ENCODE results near the gene AKAP6. TPM values are rescaled to one million over a fixed set of nuclear protein-coding genes. Genes with fewer than 3 reads are reported as not detected.

AKAP6 gene
- total RNA-seq, 2 experiments from 2014 or later = 0.13 to 0.72 TPM

DNA sequence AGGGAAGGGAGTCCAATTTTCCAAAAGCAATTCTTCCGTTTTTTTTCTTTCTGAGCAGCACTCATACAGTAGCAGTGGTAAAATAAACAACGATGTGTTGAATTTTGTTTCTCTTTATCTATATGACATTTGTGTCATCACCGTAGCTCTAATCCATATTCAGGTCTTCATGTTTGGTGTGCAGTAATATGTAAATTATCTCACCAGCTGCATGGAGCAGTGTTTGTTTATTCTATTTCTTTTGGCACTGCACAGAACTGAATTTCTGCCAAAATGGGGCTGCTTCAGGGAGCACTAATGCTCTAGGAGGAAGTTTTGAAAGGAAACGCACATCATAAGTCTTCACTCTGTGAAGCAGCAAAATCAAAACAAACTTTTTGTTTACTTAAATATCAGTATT lies 479.5 kb downstream of the AKAP6 start:
- no peak overlapping the region for H2AFZ ChIP-seq (ENCODE audit: low read length)
- no peak overlapping the region for H3K4me3 ChIP-seq (ENCODE audit: low read depth, low read length, poor library complexity, severe bottlenecking)
- no peak overlapping the region for H3K4me2 ChIP-seq (ENCODE audit: low read length)
- no peaks in the 10 kb centered on the region for H3K36me3 ChIP-seq (ENCODE audit: insufficient read depth, low read length)
- peaks cover 6% of the 10 kb centered on the region; the same call in 1 of the 2 replicates for H3K9me3 ChIP-seq (ENCODE audit: low read length)
- no peaks in the 10 kb centered on the region for H3K4me1 ChIP-seq (ENCODE audit: insufficient read depth, low read length, poor library complexity, severe bottlenecking)
- no peaks in the 10 kb centered on the region for H3K9me2 ChIP-seq (ENCODE audit: insufficient read depth, low read length)
- ChIA-PET POLR2A (no interaction called here), CTCF (ENCODE audit: unreplicated experiment) (no interaction called here)
- intact Hi-C loops (cut with micrococcal nuclease; ENCODE audit: unreplicated experiment) = no loop called here
- no peak for TF ChIP-seq EZH2phosphoT487 (IDR thresholded peaks at IDR 0.05; ENCODE audit: borderline replicate concordance, low read depth, low read length)
- TF ChIP-seq, protein P1, sequence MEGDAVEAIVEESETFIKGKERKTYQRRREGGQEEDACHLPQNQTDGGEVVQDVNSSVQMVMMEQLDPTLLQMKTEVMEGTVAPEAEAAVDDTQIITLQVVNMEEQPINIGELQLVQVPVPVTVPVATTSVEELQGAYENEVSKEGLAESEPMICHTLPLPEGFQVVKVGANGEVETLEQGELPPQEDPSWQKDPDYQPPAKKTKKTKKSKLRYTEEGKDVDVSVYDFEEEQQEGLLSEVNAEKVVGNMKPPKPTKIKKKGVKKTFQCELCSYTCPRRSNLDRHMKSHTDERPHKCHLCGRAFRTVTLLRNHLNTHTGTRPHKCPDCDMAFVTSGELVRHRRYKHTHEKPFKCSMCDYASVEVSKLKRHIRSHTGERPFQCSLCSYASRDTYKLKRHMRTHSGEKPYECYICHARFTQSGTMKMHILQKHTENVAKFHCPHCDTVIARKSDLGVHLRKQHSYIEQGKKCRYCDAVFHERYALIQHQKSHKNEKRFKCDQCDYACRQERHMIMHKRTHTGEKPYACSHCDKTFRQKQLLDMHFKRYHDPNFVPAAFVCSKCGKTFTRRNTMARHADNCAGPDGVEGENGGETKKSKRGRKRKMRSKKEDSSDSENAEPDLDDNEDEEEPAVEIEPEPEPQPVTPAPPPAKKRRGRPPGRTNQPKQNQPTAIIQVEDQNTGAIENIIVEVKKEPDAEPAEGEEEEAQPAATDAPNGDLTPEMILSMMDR (conservative IDR thresholded peaks at IDR 0.05; ENCODE audit: low read length) = no peak
- H3K27ac ChIP-seq (ENCODE audit: low read depth, low read length, poor library complexity, severe bottlenecking) = no peak overlapping the region
- H3K79me2 ChIP-seq (ENCODE audit: insufficient read depth, low read depth, low read length) = no peaks in the 10 kb centered on the region
- H4K20me1 ChIP-seq (ENCODE audit: insufficient read depth, low read length) = no peaks in the 10 kb centered on the region
- no TSS peak for BruUV-seq (replicated peaks)
- no peak for DNase-seq (ENCODE audit: low spot score)

DNA sequence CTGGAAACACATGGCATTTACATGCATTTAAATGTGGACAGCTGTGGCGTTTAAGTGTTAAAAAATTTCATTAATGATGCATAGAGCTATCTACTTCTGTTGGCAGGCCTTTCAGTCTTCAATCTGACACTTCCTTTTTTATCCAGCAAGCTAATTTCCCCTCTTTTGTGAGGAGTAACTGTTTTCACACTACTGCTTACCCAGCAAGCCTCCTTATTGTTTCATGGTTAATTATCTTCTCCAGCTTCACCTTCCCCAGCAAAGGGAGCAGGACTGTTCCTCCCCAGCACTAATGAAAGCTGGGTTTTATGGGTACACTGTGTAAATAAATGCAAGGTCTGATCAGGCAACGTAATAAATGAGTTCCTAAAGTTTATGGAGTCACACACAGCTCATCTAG lies 480.2 kb downstream of the AKAP6 start:
- Histone ChIP-seq H3K9me2 (ENCODE audit: insufficient read depth, low read length) (no peaks in the 10 kb centered on the region), H4K20me1 (ENCODE audit: insufficient read depth, low read length) (no peaks in the 10 kb centered on the region), H3K4me1 (ENCODE audit: insufficient read depth, low read length, poor library complexity, severe bottlenecking) (no peaks in the 10 kb centered on the region), H3K79me2 (ENCODE audit: insufficient read depth, low read depth, low read length) (no peaks in the 10 kb centered on the region), H2AFZ (ENCODE audit: low read length) (no peak overlapping the region), H3K4me2 (ENCODE audit: low read length) (no peak overlapping the region), H3K27ac (ENCODE audit: low read depth, low read length, poor library complexity, severe bottlenecking) (no peak overlapping the region), H3K9me3 (ENCODE audit: low read length) (peaks cover under 1% of the 10 kb centered on the region; the same call in 1 of the 2 replicates), H3K36me3 (ENCODE audit: insufficient read depth, low read length) (no peaks in the 10 kb centered on the region), H3K4me3 (ENCODE audit: low read depth, low read length, poor library complexity, severe bottlenecking) (no peak overlapping the region)
- TF ChIP-seq, protein P1 (conservative IDR thresholded peaks at IDR 0.05; ENCODE audit: low read length) = no peak
- TF ChIP-seq EZH2phosphoT487 (IDR thresholded peaks at IDR 0.05; ENCODE audit: borderline replicate concordance, low read depth, low read length) = no peak
- no peak for DNase-seq (ENCODE audit: low spot score)
- POLR2A ChIA-PET = interaction anchor here (0.6 kb wide), 1 partner anchor 242 kb away, joined by 3 read pairs; no protein-coding TSS in a partner anchor
- intact Hi-C loops (cut with micrococcal nuclease; ENCODE audit: unreplicated experiment) = no loop called here
- CTCF ChIA-PET (ENCODE audit: unreplicated experiment) = no interaction called here
- no TSS peak for BruUV-seq (replicated peaks)

DNA sequence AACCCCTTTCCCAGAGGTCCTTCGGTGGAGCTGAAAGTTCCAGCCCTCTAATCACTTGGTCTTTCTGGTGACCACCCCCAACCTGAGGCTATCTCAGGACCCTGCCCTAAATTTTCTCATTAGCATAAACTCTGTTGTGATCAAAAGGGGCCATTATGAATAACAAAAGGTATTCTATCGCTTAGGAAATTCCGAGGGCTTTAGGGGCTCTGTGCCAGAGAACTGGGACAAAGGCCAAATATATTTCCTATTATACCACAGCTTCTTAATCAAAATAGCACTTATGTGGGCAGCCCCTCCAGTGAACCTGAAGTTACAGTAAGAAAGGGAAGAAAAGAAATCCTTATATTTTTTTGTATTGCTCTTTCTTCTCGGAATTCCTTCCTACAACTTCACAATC lies 484.3 kb downstream of the AKAP6 start:
- Histone ChIP-seq H3K4me1 (ENCODE audit: insufficient read depth, low read length, poor library complexity, severe bottlenecking) (no peaks in the 10 kb centered on the region), H4K20me1 (ENCODE audit: insufficient read depth, low read length) (no peaks in the 10 kb centered on the region), H3K9me3 (ENCODE audit: low read length) (no peaks in the 10 kb centered on the region), H3K79me2 (ENCODE audit: insufficient read depth, low read depth, low read length) (no peaks in the 10 kb centered on the region), H3K9me2 (ENCODE audit: insufficient read depth, low read length) (no peaks in the 10 kb centered on the region), H3K27ac (ENCODE audit: low read depth, low read length, poor library complexity, severe bottlenecking) (no peak overlapping the region), H3K4me3 (ENCODE audit: low read depth, low read length, poor library complexity, severe bottlenecking) (no peak overlapping the region), H3K4me2 (ENCODE audit: low read length) (no peak overlapping the region), H3K36me3 (ENCODE audit: insufficient read depth, low read length) (no peaks in the 10 kb centered on the region), H2AFZ (ENCODE audit: low read length) (no peak overlapping the region)
- POLR2A ChIA-PET = no interaction called here
- no peak for TF ChIP-seq EZH2phosphoT487 (IDR thresholded peaks at IDR 0.05; ENCODE audit: borderline replicate concordance, low read depth, low read length)
- TF ChIP-seq, protein P1 (conservative IDR thresholded peaks at IDR 0.05; ENCODE audit: low read length) = no peak
- CTCF ChIA-PET (ENCODE audit: unreplicated experiment) = no interaction called here
- DNase-seq (ENCODE audit: low spot score) = no peak
- no TSS peak for BruUV-seq (replicated peaks)
- intact Hi-C loops (cut with micrococcal nuclease; ENCODE audit: unreplicated experiment) = no loop called here

All from OCI-LY7 (cell line).